MCF 10A (cell line): ENCODE results near the gene CCIN. TPM values are rescaled to one million over a fixed set of nuclear protein-coding genes. Genes with fewer than 3 reads are reported as not detected.
A peak's percentile ranks its signal among the peaks of the same experiment; 100 is the strongest.

Source experiments
- BruUV-seq: library from RNA; stranded (reverse); fragments of 400-500 nt; replicated peaks from 2 replicates; lab custom pipeline; 2021; lab: Mats Ljungman, UMichigan
- CTCF ChIA-PET: fragments of 300-600 bp; sonication (Branson Sonifier 250); formaldehyde crosslinking; extraction: SDS; loops from one replicate; lab custom pipeline; 2021; ENCODE audit warnings: antibody characterized with exemption, inconsistent platforms; lab: Yijun Ruan, JAX
- POLR2A ChIA-PET: fragments of 300-600, 350-650 bp; sonication (Branson Sonifier 250); formaldehyde crosslinking; extraction: SDS; loops from one replicate; lab custom pipeline; 2020; ENCODE audit warnings: antibody characterized with exemption, inconsistent platforms; lab: Yijun Ruan, JAX
- DNase-seq: peaks from one replicate; pipeline ENCODE4 v3.0.0-alpha.2; 2018; ENCODE audit not compliant: unreplicated experiment
- H3K27ac Mint-ChIP-seq: one replicate; pipeline ENCODE4 v1.8.0; 2022; ENCODE audit warnings: mild to moderate bottlenecking, low read depth, mixed read lengths; ENCODE audit not compliant: unreplicated experiment
- H3K27me3 Mint-ChIP-seq: one replicate; pipeline ENCODE4 v1.8.0; 2022; ENCODE audit warnings: mixed read lengths; ENCODE audit not compliant: insufficient read depth, unreplicated experiment
- H3K36me3 Mint-ChIP-seq: one replicate; pipeline ENCODE4 v1.8.0; 2022; ENCODE audit warnings: mild to moderate bottlenecking, moderate library complexity, mixed read lengths; ENCODE audit not compliant: insufficient read depth, unreplicated experiment
- H3K4me1 Mint-ChIP-seq: one replicate; pipeline ENCODE4 v1.8.0; 2022; ENCODE audit warnings: mixed read lengths; ENCODE audit not compliant: insufficient read depth, unreplicated experiment
- H3K4me3 Mint-ChIP-seq: one replicate; pipeline ENCODE4 v1.8.0; 2022; ENCODE audit warnings: mild to moderate bottlenecking, moderate library complexity, mixed read lengths; ENCODE audit not compliant: unreplicated experiment
- H3K9me3 Mint-ChIP-seq: one replicate; pipeline ENCODE4 v1.8.0; 2022; ENCODE audit warnings: mixed read lengths; ENCODE audit not compliant: unreplicated experiment
- CTCF ChIP-seq: fragments of 200-600 bp; IDR thresholded peaks from one replicate; pipeline ENCODE4 v1.8.0; 2022; ENCODE audit warnings: antibody characterized with exemption, mild to moderate bottlenecking; ENCODE audit not compliant: unreplicated experiment
- intact Hi-C: fragments of 100-400 bp; cut with micrococcal nuclease; formaldehyde crosslinking; loops from 2 replicates; pipeline ENCODE4 v1.14.1; 2022
- total RNA-seq: library from RNA; stranded (reverse); gene quantifications from 2 replicates; pipeline ENCODE4 v1.2.3, GENCODE V29; 2022

CCIN gene
- total RNA-seq, 1 experiment from 2014 or later = not detected

DNA sequence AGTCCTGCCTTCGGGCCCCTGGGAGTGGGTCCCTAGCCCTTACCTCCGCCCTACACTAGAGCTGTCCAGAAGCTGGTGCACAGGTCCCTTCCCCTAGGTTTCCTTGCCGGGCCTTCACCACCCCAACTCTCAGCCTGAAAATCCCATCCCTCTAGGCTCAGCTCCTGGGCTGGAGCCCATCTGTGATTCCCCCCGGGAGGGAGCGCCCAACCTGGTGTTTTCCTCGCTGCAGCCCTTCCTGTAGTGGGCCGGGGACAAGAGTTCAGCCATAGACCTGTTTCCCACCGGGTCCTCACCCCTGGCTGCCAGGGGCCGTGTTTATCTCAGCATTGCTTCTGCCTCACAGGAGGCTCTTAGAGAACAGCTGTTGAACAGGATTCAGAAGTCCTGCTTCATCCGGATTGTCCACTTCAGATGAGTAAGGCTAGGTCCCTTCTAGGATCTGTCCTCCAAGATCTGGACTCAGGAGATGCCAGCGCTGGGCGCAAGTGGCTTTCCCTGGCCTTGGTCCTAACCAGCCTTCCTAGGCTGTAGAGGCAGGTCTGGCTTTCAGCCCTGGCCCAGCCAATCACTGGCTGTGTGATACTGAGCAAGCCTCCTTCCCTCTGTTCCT lies 31.7 kb upstream of the CCIN start:
- ChIA-PET CTCF (interaction anchor here (1.0 kb wide), 2 partner anchors 29 to 33 kb away, joined by 3 read pairs; no protein-coding TSS in a partner anchor), POLR2A (no interaction called here)
- Mint-ChIP-seq H3K36me3 (no peaks in the 10 kb centered on the region), H3K4me3 (peak overlapping the region; percentile 78), H3K4me1 (peaks cover 7% of the 10 kb centered on the region), H3K27me3 (peaks cover 28% of the 10 kb centered on the region), H3K27ac (no peak overlapping the region), H3K9me3 (no peaks in the 10 kb centered on the region)
- BruUV-seq = no TSS peak
- DNase-seq = no peak
- TF ChIP-seq CTCF = no peak
- intact Hi-C loops = no loop called here

DNA sequence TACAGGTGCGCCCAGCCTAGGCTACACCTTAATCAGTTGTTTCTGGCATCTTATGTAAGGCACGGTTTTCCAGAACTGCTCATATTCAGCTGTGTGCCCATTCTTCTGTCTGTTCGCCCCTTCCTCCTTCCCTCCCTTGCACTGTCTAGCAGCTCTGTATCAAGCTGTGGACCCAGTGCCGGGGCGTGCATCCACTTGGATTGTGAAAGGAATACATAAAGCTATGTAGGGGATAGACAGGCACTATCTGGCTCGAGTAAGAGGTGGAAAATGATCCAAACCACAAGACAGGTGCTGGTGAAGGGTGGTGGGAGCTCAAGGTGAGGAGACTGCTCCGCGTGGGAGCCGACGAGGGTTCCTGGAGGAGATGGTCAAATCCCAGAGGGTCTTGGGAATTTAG lies 30.7 kb upstream of the CCIN start:
- Mint-ChIP-seq H3K36me3 (no peaks in the 10 kb centered on the region), H3K4me1 (peaks cover 11% of the 10 kb centered on the region), H3K4me3 (no peak overlapping the region), H3K9me3 (no peaks in the 10 kb centered on the region), H3K27ac (no peak overlapping the region), H3K27me3 (peaks cover 28% of the 10 kb centered on the region)
- DNase-seq = no peak
- intact Hi-C loops = no loop called here
- no peak for TF ChIP-seq CTCF
- CTCF ChIA-PET = interaction anchor here (1.0 to 1.7 kb wide), 2 partner anchors 34 to 52 kb away, joined by 3 to 4 read pairs; partner anchors contain the start of gene CLTA
- BruUV-seq = no TSS peak
- POLR2A ChIA-PET = no interaction called here

- CTCF ChIA-PET = interaction anchor here (1.0 to 1.7 kb wide), 2 partner anchors 35 to 51 kb away, joined by 3 to 4 read pairs; partner anchors contain the start of gene CLTA
- TF ChIP-seq CTCF = no peak
- peaks cover 28% of the 10 kb centered on the region for H3K27me3 Mint-ChIP-seq
- intact Hi-C loops = no loop called here
- H3K4me3 Mint-ChIP-seq = no peak overlapping the region
- no TSS peak for BruUV-seq
- no peaks in the 10 kb centered on the region for H3K9me3 Mint-ChIP-seq
- H3K4me1 Mint-ChIP-seq = peaks cover 11% of the 10 kb centered on the region
- no peak for DNase-seq
- no peaks in the 10 kb centered on the region for H3K36me3 Mint-ChIP-seq
- H3K27ac Mint-ChIP-seq = no peak overlapping the region
- POLR2A ChIA-PET = no interaction called here
Observed at GRCh38 chr9:36138901-36139300, 30.3 kb upstream of the CCIN start.

DNA sequence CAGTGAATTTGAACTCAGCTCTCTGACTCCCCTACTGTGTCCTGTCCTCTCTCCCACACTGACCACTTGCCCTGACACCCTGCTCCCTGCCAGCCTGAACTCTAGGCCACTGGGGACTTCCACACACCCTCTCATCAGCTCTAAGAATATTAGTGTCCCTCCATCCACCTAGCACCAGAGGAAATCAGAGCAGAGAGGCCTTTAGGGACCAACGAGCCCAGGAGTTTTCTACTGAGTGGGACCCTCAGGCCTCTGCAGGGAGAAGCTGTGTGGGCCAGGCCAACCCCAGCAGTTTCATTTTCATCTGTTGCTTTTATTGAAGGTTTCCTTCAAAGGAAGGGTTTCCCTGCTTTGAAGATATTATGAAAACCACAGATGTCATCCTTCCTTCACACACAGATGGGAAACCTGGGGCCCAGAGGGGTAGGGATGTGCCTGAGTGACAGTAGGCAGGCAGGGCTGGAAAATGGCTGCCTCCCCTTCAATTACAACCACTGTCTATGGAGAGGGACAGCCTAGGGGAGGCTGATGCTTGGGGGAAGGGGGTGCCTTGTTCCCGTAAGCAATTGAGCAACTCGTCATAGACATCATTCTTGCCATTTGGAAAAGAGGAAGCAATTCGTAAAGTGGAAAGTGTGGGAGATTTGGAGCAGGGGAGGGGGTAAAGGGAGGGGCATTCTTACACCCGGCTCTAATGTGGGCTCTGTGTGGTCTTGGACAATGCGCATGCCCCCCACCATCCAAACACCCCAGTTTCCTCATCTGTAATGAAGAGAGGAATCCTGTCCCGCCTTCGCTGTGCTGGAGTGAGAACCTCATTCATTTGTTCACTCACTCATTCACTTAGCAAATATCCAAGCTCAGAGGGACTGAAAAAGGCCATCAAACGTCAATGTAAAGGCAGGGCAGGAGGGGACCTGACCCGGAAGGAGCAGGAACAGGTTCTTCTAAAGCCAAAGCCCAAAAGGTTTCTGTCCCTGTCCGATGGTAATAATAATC lies 28.8 kb upstream of the CCIN start:
- intact Hi-C loops = loop anchor here (1.0 kb wide), 1 partner anchor 26 kb away; no protein-coding TSS in a partner anchor
- no peak for TF ChIP-seq CTCF
- DNase-seq = no peak
- no peak overlapping the region for H3K27ac Mint-ChIP-seq
- peaks cover 4% of the 10 kb centered on the region for H3K9me3 Mint-ChIP-seq
- no peak overlapping the region for H3K4me3 Mint-ChIP-seq
- peaks cover 11% of the 10 kb centered on the region for H3K4me1 Mint-ChIP-seq
- ChIA-PET CTCF (interaction anchor here (0.7 to 1.5 kb wide), 5 partner anchors 26 to 1197 kb away, joined by 3 to 8 read pairs (median 3); no protein-coding TSS in a partner anchor), POLR2A (interaction anchor here (1.1 kb wide), 1 partner anchor 50 kb away, joined by 4 read pairs; no protein-coding TSS in a partner anchor)
- no peaks in the 10 kb centered on the region for H3K36me3 Mint-ChIP-seq
- BruUV-seq = no TSS peak
- H3K27me3 Mint-ChIP-seq = peaks cover 41% of the 10 kb centered on the region
